A549 treated with CORT108297 at 1 μM for 4 hours (cell line): ENCODE data around the gene TMEM14C. TPM values are rescaled to one million over a fixed set of nuclear protein-coding genes. Genes with fewer than 3 reads are reported as not detected.

Experiments
- total RNA-seq: library from RNA; stranded (reverse); fragments of 200-300 nt; extraction: Qiagen RNA extraction; gene quantifications from 5 replicates; pipeline ENCODE4 v1.2.3, GENCODE V29; 2022

Gene TMEM14C
- total RNA-seq: 148 to 182 TPM (median 158 TPM) in 5 replicates

DNA sequence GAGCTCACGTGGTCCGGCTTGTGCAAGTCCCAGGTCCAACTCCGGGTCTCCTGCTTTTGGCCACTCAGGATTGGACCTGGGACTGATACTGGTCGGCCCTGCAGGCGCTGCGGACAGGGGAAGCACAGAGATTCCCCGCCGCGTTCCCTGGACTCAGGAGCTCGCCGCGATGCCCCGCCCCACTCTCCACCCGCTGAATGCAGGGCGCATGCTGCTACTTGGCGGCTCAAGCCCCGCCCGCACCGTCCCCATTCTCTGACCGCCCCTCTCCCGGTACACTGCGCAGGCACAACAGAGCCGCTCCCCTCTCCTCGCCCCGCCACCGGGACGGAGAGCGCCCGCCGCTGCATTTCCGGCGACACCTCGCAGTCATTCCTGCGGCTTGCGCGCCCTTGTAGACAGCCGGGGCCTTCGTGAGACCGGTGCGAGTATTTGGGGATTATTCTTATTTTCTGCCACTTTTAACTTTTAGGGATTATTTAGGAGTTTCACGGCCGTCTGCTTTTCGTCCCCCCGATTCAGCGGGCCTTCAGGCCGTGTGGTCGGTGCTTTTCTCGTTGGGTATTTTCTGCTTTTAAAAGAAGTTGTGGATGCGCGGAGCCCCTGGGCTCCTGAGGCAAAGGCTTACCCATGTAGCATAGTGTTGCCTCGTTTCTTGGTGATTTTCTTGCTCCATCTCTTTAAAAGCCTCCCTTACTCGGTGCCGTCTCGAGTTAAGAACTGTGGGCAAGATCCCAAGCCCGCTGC, at the start of gene TMEM14C:
TSS of gene TMEM14C (plus strand) at position 251 of the 747 bp plus-strand sequence. CDS start 1,544 bp downstream, outside the sequence.

DNA sequence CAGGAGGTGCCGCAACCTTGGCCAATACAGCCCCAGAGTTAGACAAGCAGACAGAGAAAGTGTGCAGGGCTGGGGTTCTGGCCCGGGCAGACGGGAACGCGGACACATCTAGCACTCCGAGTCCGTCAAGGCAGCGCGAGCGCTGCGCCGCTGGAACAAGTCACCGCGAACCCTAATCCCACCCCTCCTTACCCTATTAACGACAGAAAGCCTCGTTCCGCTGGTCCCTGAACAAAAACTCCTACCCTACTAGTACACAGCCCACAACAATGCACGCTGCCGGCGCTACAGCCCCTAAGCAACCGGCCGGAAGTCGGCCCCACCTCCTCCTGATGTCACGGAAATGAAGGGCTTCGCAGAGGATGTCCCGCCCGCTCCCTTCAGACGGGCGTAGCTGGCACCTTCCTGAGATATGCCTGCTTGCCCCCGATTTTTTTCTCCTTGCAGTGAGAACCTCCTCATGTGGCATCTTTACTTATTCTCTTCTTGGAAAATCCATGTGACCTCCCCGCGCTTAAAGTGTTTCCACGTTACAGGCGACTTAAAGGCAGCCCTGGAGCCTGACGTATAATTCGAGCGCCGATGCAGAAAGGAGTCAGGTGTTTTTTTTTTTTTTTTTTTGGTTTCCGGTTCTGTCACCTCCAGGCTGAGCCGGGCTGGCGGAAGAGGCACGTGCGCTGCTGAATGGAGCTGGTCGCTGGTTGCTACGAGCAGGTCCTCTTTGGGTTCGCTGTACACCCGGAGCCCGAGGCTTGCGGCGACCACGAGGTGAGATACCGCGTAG, 28.4 kb upstream of the TMEM14C start, which contains the start of the genes C6orf52 and PAK1IP1:
TSS of gene C6orf52 (minus strand) at position 315 of the 784 bp plus-strand sequence. CDS start 7,066 bp downstream, outside the sequence.
TSS of gene PAK1IP1 (plus strand) at position 671 of the 784 bp plus-strand sequence. CDS start at position 685, 14 bp downstream.

GRCh38 chr6:10747251-10747972, 24.5 kb downstream of the TMEM14C start, which contains the start of gene TMEM14B:
Gene TMEM14B, plus strand, starts transcription at chr6:10747805. Its CDS starts 1,441 bp downstream, at chr6:10749246.

Other genes starting within 250 kb of the TMEM14C start
- 5.8 to 8.5 TPM (median 6.4 TPM) in 5 replicates for gene GCNT2, start 201.7 kb upstream of the TMEM14C start, total RNA-seq
- 1.1 to 2.2 TPM (median 1.4 TPM) in 5 replicates for gene C6orf52, start 28.5 kb upstream of the TMEM14C start, total RNA-seq
- 20.1 to 23.7 TPM (median 21.4 TPM) in 5 replicates for gene PAK1IP1, start 28.1 kb upstream of the TMEM14C start, total RNA-seq
- gene TMEM14B, start 24.7 kb downstream of the TMEM14C start, total RNA-seq: 134 to 175 TPM (median 138 TPM) in 5 replicates
- gene MAK, start 115.5 kb downstream of the TMEM14C start, total RNA-seq: 0.09 to 0.21 TPM (median 0.17 TPM) in 5 replicates
- 0.03 to 0.06 TPM in 2 of 5 replicates, not detected in the others for gene GCM2, start 159.0 kb downstream of the TMEM14C start, total RNA-seq
- gene SYCP2L, start 164.0 kb downstream of the TMEM14C start, total RNA-seq: 2.7 to 3.4 TPM (median 2.8 TPM) in 5 replicates